ENCODE data around the gene SRGN.

DNA sequence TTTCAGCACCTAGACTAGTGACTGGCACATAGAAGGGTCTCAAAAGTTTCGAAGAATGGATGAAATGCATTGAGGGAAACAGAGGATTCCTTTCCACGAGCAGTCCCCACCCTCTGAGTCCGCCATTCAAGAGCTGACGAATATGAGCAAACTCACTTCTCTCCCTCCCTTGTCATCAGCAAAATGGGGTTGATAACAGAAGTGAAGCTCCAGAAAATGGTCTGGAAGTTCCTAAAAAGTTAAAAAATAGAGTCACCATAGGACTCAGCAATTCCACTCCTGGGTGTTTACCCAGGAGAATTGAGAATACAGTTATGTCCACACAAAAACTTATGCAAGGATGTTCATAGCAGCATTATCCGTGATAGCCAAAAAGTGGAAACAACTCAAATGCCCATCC, 25.0 kb upstream of the SRGN start:
- TF ChIP-seq, protein P1, sequence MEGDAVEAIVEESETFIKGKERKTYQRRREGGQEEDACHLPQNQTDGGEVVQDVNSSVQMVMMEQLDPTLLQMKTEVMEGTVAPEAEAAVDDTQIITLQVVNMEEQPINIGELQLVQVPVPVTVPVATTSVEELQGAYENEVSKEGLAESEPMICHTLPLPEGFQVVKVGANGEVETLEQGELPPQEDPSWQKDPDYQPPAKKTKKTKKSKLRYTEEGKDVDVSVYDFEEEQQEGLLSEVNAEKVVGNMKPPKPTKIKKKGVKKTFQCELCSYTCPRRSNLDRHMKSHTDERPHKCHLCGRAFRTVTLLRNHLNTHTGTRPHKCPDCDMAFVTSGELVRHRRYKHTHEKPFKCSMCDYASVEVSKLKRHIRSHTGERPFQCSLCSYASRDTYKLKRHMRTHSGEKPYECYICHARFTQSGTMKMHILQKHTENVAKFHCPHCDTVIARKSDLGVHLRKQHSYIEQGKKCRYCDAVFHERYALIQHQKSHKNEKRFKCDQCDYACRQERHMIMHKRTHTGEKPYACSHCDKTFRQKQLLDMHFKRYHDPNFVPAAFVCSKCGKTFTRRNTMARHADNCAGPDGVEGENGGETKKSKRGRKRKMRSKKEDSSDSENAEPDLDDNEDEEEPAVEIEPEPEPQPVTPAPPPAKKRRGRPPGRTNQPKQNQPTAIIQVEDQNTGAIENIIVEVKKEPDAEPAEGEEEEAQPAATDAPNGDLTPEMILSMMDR (IDR thresholded peaks at IDR 0.05) = no peak
- TF ChIP-seq POLR2A (IDR thresholded peaks at IDR 0.05) (no peak), POLR2AphosphoS5 (IDR thresholded peaks at IDR 0.05) (no peak)
